HG03095 (cell line): ENCODE measurements around the gene PUS1.
A peak's percentile ranks its signal among the peaks of the same experiment; 100 is the strongest.

Experiments used
- ATAC-seq: cut with Tn5 transposase; IDR thresholded peaks from one replicate; pipeline ENCODE4 v1.9.1; 2021; ENCODE audit warnings: moderate library complexity; ENCODE audit not compliant: unreplicated experiment

Gene PUS1

DNA sequence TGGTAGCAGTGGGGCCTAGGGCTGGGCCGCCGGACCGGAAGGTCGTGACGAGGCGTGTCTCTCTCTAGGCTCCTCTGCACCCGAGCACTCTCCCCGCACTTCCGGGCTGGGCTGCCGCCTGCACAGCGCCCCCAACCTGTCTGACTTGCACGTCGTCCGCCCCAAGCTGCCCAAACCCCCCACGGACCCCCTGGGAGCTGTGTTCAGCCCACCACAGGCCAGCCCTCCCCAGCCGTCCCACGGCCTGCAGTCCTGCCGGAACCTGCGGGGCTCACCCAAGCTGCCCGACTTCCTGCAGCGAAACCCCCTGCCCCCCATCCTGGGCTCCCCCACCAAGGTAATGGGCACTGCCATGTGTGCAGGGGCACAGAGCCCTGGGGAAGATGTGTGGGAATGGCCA is 13.3 kb upstream of the PUS1 start:
- no peak for ATAC-seq

DNA sequence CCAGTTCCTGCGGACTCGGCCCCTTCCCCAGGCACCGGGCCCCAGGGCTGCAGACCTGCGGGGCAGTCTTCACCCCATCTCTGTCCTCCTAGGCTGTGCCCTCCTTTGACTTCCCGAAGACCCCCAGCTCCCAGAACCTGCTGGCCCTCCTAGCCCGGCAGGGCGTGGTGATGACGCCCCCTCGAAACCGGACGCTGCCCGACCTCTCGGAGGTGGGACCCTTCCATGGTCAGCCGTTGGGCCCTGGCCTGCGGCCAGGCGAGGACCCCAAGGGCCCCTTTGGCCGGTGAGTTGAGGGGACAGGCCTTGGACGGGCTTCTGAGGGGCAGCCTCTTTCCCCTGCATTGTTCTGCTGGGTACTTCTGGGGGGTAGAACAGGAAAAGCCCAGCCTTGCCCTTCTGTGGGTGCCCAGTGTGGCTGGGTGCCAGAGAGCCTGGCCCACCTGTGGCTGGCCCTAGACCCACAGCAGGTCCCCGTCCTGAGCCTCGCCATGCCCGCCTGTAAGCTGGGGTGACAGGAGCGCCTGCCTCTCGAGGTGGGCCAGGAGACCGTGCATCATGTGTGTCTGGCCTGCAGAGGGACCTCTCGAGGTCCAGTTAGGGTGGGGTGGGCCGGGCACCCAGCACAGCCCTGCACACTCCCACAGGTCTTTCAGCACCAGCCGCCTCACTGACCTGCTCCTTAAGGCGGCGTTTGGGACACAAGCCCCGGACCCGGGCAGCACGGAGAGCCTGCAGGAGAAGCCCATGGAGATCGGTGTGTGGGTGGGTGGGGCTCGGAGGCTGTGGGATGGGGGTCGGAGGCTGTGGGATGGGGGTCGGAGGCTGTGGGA is 12.6 kb upstream of the PUS1 start:
- no peak for ATAC-seq

DNA sequence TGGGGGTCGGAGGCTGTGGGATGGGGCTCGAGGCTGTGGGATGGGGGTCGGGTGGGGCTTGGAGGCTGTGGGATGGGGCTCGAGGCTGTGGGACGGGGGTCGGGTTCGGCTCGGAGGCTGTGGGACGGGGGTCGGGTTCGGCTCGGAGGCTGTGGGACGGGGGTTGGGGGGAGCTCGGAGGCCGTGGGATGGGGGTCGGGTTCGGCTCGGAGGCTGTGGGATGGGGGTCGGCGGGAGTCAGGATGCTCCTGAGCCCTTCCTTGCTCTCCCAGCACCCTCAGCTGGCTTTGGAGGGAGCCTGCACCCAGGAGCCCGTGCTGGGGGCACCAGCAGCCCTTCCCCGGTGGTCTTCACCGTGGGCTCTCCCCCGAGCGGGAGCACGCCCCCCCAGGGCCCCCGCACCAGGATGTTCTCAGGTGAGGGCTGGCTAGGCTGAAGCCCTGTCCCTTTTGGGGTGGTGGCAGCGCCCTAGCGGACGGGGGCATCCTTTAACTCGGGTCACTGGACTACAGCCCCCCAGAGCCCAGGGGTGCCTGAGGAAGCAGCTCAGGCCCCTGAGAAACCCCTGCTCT is 11.9 kb upstream of the PUS1 start:
- ATAC-seq: no peak

DNA sequence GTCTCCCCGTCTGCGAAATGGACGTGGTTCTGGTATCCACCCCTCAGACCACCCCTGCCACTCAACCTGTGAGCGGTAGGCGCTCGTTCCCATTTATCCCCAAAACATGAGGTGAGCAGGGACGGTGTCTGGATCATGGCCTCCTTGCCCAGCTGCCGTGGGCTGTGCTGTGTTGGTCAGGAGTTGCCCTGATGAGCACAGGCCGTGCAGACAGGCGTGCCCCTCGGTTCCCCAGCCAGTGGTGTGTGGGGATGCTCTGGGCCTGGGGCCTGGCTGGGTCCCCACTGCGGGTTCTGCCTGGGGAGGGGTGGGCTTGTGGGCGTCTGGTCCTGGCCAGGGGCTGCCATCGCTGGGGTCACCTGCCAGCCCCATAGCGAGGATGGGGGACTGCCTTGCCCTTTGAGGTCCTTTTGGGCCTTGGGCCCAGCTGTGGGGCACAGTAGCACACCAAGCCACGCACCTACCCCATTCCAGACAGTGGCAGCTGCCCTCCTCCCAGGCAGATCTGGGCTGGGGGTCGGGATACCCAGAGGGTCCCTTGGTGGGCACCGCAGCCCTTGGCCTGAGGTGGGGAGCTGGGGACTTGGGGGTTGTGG is 11.3 kb upstream of the PUS1 start:
- no peak for ATAC-seq

DNA sequence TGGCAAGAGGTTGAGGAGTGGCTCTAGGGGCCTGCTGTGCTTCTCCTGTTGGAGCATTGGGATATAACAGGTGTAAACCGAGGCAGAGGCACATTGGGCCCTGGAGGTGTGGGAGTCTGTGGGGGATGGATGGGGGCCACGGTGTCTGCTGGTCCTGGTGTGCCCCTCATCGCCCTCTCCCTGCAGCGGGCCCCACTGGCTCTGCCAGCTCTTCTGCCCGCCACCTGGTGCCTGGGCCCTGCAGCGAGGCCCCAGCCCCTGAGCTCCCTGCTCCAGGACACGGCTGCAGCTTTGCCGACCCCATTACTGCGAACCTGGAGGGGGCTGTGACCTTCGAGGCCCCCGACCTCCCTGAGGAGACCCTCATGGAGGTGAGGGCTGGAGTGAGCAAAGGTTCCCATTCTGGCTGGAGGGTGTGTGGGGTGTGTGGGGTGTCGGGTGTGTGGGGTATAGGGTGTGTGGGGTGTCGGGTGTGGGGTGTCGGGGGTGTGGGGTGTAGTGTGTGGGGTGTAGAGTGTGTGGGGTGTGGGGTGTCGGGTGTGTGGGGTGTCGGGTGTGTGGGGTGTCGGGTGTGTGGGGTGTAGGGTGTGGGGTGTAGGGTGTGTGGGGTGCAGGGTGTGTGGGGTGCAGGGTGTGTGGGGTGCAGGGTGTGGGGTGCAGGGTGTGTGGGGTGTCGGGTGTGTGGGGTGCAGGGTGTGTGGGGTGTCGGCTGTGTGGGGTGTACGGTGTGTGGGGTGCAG is 10.6 kb upstream of the PUS1 start:
- no peak for ATAC-seq

DNA sequence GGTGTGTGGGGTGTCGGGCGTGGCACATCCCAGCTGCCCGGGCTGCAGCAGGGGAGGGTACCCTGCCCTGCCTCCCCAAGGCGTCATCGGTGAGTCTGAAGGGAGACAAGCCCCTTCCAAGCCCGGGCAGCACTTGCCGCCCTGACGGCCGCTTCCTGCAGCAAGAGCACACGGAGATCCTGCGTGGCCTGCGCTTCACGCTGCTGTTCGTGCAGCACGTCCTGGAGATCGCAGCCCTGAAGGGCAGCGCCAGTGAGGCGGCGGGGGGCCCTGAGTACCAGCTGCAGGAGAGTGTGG is 10.1 kb upstream of the PUS1 start:
- no peak for ATAC-seq

DNA sequence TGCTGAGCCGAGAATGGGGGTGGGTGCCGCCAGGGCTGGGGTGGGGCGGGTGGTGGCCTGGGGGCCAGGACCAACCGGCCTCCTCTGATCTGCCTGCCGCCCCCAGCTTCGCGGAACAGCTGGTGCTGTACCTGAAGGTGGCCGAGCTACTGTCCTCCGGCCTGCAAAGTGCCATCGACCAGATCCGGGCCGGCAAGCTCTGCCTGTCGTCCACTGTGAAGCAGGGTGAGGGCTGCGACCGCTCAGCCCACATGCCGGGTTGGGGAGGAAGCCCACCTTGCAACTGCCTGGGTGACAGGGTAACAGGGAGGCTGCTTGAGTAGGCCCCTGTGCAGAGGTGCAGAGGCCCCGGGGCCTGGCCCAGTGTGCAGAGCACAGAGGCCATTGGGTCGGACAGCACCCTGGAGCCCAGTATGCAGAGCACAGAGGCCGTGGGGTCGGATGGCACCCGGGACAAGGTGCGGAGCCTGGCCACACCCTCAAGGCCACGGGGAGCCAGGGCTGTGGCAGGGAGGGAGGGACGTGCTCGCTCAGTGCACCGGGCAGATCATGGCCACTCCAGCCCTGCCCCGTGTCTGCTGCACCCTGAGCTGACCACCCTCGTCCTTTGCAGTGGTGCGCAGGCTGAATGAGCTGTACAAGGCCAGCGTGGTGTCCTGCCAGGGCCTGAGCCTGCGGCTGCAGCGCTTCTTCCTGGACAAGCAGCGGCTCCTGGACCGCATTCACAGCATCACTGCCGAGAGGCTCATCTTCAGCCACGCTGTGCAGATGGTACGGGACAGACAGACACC is 9.5 kb upstream of the PUS1 start:
- ATAC-seq: no peak

DNA sequence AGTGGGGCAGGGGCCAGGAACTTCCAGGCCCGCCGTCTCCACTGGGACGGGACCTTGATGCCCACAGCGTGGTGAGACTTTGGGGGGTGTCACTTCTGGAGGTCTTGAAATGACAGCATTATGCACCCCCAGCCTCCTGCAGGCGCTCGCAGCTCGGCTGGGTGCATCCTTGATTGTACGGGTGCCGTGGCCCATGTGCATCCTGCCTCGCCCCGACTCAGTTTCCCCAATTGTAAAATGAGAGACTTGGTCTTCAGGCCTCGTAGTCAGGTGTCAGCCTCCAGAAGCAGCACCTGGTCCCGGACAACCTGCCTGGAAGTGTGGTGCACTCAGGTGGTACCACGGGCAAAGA is 8.9 kb upstream of the PUS1 start:
- no peak for ATAC-seq

DNA sequence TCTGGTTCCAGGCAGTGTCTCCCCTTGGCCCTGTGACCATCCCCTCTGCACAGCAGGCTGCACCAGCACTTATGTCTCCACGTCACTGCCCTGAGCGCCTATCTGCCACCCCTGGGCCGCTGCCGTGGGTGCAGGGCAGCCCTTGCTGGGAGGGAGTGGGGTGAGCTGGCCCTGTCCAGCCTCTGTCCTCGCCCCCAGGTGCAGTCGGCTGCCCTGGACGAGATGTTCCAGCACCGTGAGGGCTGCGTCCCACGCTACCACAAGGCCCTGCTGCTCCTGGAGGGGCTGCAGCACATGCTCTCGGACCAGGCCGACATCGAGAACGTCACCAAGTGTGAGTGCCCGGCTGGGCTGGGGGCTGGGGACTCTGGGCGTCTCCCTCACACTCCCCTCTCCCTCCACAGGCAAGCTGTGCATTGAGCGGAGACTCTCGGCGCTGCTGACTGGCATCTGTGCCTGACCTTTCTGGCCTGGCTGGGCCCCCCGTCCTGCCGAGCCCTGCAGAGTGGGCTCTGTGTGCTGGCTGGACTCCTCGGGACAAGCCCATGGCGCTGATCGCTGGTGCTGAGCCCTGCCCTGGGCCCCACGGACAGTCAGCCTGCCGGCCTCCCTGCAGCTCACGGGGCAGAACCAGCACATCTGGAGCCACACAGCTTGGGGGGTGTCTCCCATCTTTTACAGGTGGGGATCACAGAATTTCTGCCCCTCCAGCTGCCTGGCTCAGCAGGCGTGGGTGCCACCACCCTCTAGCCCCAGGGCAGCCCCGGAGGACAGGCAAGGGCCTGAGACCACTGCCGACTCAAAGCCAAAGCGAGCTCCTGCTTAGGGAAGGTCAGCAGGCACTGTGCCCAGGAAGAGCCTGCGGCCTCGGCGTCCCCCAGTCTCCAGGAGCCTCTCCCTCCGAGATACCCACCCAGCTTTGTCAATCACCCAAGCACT is 7.9 kb upstream of the PUS1 start:
- no peak for ATAC-seq

DNA sequence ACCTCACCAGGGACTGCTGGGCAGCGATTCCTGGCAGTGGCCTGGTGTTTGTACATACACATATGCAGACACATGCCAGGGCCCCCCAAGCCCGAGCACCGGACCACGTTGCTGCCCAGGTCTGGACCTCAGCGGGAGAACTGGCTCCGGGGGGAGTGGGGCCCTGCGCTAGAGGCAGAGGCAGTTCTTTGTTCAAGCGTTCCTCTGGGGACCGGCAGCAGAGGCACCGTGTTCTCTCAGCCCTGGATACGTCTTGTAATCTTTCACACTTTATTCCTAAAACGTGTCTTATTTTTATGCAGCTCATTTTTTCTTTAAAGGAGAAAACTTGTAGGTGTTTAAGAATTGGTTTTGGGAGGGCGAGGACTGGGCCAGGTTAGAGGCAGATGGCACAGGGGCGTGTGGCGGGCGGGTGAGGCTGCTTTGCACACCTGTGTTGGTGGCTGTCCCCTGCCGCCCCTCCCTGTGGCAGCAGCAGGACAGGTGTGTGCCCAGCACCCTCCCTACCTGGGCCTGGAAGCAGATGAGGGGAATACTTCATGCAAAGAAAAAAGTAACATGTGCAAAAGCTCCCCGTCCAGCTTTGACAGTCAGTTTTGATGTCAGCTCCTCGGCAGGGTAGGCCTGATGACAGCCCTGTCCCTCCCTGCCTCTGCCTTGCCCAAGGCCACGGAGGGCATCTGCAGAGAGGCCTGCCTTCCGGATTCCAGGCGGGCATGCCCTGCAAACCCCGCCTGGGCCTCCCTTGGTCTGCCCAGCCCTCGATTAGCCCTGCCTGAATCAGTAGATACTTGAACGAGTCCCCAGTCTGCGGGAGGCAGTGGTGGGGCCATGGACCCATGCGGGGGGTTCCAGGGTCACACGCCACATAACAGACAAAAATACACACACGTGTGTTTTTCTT is 7.0 kb upstream of the PUS1 start:
- ATAC-seq: no peak

DNA sequence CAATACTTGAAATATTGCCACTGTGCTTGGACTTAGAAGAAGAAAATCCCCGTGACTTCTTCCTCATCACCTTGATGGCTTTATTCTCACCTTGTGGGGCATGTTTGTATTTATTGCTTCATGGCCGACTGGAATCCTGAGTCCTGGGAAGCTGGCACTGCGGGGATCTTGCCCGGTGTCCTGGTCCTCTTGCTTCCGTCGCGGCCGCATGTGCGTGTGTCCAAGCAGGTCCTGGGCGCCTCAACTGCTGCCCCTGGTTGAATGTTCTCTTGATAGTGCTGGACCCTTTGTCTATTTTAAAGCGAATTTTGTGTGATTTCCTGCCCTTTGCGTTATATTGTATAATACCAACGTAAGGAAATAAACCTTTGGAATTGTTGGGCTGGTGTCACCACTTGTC is 6.3 kb upstream of the PUS1 start:
- ATAC-seq: no peak

DNA sequence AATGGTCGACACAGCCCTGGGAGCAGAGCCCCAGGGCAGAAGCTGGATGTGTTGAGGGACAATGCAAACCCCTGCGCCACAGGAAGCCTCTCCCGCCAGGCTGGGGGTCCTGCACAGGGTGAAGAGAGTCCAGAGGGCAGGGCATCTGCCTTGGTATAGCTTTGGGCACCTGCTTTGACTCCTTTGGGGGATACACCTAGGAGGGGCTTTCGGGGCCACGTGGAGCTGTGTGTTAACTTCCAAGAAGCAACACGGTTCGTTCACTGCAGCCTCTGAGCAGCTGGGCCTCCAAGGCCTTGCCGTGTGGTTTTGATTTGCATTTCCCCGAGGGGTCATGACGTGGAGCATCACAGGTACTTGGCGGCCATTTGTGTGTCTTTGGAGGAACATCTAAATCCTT is 5.8 kb upstream of the PUS1 start:
- ATAC-seq: peak; percentile 82

DNA sequence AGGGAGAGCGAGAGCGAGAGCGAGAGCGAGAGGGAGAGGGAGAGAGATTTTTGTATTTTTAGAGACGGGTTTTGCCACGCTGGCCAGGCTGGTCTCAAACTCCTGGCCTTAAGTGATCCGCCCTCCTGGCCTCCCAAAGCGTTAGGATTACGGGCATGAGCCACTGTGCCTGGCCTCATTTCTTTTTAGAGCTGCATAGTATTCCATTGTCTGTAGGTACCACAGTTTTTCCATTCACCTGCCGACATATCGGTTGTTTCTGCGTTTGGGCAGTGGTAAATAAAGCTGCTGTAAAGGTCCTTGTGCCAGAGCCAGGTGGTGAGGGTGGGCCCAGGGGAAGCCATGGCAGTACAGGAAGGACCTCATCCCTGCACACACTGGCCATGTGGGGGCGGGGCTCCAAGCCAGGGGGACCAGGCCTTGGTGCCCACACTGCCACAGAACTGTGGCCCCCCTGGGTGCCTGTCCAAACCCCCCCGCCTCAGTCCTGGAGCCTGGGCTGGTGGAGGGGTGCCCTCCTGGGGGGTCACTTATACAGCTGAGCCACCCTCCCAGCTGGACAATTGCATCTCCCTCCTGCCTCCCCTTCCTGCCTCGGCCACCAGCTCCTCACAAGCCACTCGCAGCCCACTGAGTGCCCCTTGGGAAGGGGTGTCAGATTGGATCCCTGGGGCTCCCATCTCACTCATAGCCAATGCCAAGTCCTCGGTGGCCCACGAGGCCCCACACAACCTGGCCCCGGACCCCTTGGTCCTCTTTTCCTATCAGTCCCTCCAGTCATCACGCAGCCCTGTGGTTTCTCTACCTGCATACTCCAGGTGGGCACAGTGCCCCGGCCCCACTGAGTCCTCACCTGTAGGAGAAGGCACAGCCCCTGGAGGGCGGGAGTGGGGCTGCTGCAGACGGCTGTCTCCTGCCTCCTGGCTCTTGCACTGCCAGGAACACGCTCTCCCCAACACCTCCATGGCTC is 1.7 kb upstream of the PUS1 start:
- no peak for ATAC-seq

DNA sequence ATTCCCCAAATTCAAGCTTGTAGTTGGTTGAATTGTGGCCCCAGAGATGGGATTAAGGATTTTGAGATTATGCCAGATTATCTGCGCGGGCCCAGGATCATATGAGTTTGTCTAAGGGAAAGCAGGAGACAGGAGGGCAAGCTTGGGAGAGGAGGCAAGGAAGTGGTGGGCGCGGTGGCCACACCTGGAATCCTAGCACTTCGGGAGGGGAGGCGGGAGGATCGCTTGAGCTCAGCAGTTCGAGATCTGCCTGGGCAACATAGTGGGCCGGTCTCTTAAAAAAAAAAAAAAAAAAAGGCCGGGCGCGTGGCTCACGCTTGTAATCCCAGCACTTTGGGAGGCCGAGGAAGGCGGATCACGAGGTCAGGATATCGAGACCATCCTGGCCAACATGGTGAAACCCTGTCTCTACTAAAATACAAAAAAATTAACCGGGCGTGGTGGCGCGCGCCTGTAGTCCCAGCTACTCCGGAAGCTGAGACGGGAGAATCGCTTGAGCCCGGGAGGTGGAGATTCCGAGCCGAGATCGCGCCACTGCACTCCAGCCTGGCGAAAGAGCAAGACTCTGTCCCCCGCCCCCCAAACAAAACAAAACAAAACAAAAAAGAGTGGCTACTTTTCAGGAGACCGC is 881 bp upstream of the PUS1 start:
- peak; percentile 1 for ATAC-seq

DNA sequence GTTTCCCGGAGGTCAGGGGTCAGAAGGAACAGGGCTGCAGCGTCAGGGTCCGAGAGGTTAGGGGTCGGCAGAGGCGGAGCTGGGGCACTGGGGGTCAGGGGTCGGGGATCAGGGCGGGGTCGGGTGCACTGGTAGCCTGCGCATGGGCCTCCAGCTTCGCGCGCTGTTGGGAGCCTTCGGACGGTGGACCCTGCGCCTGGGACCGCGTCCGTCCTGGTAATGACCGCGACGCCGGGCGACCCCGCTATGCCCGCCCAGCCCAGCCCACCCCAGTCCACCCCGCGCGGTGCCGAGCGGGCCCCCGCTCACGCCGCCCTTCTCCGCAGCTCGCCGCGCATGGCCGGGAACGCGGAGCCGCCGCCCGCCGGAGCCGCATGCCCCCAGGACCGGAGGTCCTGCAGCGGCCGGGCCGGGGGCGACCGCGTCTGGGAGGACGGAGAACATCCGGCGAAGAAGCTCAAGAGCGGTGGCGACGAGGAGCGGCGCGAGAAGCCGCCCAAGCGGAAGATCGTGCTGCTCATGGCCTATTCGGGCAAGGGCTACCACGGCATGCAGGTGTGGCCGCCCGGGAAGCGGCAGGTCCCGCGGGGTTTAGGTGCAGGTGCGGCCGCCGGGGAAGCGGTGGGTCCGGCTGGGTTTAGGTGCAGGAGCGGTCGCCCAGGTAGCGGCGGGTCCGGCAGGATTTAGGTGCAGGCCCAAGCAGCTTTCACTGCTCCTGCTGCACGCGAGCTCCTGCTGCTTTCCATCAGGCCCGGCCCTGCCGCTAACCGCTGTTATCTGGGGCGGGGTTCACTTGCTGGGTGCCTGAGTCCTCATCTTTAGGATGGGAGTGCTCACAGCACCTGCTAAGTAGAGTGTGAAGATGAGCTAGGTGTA is 743 bp downstream of the PUS1 start:
- peak; percentile 1 for ATAC-seq

DNA sequence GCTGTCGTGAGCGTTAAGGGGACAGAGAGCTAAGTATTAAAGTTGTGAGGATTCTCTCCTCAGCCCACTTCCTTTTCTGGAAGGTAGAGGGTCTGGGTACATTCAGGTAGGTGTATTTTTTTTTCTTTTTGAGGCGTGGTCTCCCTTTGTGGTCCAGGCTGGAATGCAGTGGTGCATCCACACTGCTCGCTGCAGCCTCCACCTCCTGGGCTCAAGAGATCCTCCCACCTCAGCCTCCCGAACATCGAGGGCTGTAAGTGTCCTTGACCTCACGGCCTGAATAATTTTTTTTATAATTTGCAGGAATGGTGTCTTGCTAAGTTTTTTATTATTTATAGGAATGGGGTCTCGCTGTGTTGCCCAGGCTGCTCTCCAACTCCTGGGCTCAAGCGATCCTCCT is 1.4 kb downstream of the PUS1 start:
- no peak for ATAC-seq

DNA sequence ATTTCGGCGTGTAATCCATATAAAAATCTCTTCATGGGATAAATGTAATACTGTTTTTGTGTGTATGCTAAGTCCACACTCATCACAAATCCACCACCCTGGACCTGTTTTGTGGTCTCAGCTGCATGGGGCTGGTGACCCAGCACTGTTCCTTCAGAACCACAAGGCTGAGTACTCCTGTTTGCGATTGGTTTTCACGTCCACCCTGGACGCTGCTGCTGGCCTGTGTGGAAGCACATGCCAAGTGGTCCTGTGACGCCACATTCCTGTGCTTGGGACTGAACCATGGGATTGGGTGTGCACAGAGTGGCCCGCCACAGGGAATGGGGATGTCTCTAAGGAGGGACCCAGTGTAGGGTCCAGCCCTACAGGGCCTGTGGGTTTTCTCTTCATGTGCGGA is 4.3 kb downstream of the PUS1 start:
- ATAC-seq: no peak
